Left ventricle myocardium inferior (tissue), 1 donor: ENCODE data around the gene EPYC. TPM values are rescaled to one million over a fixed set of nuclear protein-coding genes. Genes with fewer than 3 reads are reported as not detected.

Source experiments
- DNase-seq: peaks from one replicate; pipeline ENCODE4 v3.0.0-alpha.2; 2020
- H3K27ac ChIP-seq: fragments of 200-600 bp; replicated peaks from 2 replicates; pipeline ENCODE4 v1.8.0; 2021
- H3K27me3 ChIP-seq: fragments of 200-600 bp; 2 replicates; pipeline ENCODE4 v1.8.0; 2021; ENCODE audit warnings: low read depth
- H3K36me3 ChIP-seq: fragments of 200-600 bp; 2 replicates; pipeline ENCODE4 v1.8.0; 2021
- H3K4me1 ChIP-seq: fragments of 200-600 bp; 2 replicates; pipeline ENCODE4 v1.8.0; 2021
- H3K4me3 ChIP-seq: fragments of 200-600 bp; 2 replicates; pipeline ENCODE4 v1.8.0; 2021; ENCODE audit warnings: mild to moderate bottlenecking, moderate library complexity
- H3K9me3 ChIP-seq: fragments of 200-600 bp; replicated peaks from 2 replicates; pipeline ENCODE4 v1.8.0; 2021
- intact Hi-C: fragments of 100-400 bp; cut with micrococcal nuclease; formaldehyde crosslinking; loops from one replicate; pipeline ENCODE4 v1.11.0; 2022
- total RNA-seq: library from RNA; stranded (reverse); fragmentation: NEBNext Ultra II Directional; extraction: Animal tissue kit (Norgen Biotek cat#: 25700); gene quantifications from one replicate; pipeline ENCODE4 v1.2.1, GENCODE V29; 2021
- TF ChIP-seq, protein P1 (sequence below): fragments of 200-600 bp; IDR thresholded peaks from 2 replicates; pipeline ENCODE4 v1.8.0; 2021; ENCODE audit warnings: antibody characterized with exemption, mild to moderate bottlenecking, borderline replicate concordance
- donor health status: DM: no; HTN: yes; CAD: no; lungs with severe emphysema.

EPYC gene
- total RNA-seq, 1 donor from 2014 or later, result not detected

DNA sequence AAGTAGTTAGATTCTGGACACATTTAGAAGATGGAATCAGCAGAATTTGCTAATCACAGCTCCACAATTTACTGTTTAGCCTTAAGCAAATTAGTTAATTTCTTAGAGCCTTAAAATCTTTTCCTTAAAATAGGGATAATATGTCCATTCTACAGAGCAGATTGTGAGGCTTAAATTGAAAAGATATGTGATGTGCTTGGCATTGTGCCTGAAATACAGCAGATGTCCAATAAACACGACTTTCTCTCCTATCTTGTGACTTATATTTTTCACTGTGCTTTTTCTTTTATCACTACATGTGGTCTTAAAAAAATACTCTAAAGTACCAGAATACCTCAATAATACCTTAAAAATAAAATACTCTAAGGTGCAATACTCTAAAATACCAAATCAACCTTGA is 80.4 kb downstream of the EPYC start:
- Histone ChIP-seq H3K27me3 (no peaks in the 10 kb centered on the region), H3K27ac (no peak overlapping the region), H3K4me1 (peaks cover 3% of the 10 kb centered on the region), H3K9me3 (peaks cover 13% of the 10 kb centered on the region), H3K36me3 (no peaks in the 10 kb centered on the region), H3K4me3 (no peak overlapping the region)
- intact Hi-C loops, result no loop called here
- TF ChIP-seq, protein P1, sequence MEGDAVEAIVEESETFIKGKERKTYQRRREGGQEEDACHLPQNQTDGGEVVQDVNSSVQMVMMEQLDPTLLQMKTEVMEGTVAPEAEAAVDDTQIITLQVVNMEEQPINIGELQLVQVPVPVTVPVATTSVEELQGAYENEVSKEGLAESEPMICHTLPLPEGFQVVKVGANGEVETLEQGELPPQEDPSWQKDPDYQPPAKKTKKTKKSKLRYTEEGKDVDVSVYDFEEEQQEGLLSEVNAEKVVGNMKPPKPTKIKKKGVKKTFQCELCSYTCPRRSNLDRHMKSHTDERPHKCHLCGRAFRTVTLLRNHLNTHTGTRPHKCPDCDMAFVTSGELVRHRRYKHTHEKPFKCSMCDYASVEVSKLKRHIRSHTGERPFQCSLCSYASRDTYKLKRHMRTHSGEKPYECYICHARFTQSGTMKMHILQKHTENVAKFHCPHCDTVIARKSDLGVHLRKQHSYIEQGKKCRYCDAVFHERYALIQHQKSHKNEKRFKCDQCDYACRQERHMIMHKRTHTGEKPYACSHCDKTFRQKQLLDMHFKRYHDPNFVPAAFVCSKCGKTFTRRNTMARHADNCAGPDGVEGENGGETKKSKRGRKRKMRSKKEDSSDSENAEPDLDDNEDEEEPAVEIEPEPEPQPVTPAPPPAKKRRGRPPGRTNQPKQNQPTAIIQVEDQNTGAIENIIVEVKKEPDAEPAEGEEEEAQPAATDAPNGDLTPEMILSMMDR, result no peak
- DNase-seq, result no peak

DNA sequence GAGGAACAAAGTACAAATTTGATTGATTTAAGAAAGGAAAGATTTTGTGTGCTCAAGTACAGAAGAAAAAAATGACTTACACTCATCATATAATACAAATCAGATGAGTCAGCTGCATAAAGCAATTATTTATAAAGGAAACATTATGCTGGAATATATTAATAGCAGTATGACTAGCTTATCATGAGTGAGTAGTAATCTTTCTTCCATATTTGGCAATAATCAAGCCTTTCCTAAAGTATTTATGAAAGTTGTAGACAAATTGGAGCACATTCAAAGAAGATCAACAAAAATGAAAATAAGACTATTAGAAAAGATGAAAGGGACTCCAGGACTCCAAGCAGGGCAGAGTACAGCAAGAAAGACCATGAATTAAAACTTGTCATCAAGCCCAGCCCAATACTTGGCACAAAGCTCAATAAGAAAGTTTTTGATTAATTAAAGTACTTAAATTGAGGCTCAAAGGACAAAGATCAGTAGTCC is 82.6 kb downstream of the EPYC start:
- no peak overlapping the region for H3K4me3 ChIP-seq
- H3K27me3 ChIP-seq, result no peaks in the 10 kb centered on the region
- no peaks in the 10 kb centered on the region for H3K36me3 ChIP-seq
- peaks cover 3% of the 10 kb centered on the region for H3K4me1 ChIP-seq
- no peaks in the 10 kb centered on the region for H3K9me3 ChIP-seq
- no peak for DNase-seq
- no peak overlapping the region for H3K27ac ChIP-seq
- TF ChIP-seq, protein P1, result no peak
- intact Hi-C loops, result no loop called here

DNA sequence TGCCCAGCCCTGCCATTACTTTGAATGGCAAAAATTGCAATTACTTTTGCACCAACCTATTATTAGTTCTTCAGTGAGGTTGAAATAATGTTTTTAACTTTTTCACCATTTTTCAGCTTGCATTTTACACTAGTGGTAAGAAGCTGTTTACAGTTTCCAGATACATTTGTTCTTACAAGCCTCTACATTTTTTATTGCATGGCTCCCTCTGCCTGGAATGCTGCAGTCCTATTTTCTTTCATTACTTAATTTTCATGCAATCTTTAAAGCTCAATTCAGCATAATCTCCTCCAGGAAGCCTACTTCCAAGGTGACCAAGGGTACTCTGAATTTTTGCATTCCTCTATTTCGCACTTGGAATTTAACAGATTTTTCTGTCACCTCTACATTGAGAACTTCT is 83.2 kb downstream of the EPYC start:
- H3K4me3 ChIP-seq, result no peak overlapping the region
- H3K4me1 ChIP-seq, result peaks cover 3% of the 10 kb centered on the region
- TF ChIP-seq, protein P1, result no peak
- H3K36me3 ChIP-seq, result no peaks in the 10 kb centered on the region
- no peak overlapping the region for H3K27ac ChIP-seq
- no peaks in the 10 kb centered on the region for H3K27me3 ChIP-seq
- no peak for DNase-seq
- H3K9me3 ChIP-seq, result no peaks in the 10 kb centered on the region
- intact Hi-C loops, result no loop called here

DNA sequence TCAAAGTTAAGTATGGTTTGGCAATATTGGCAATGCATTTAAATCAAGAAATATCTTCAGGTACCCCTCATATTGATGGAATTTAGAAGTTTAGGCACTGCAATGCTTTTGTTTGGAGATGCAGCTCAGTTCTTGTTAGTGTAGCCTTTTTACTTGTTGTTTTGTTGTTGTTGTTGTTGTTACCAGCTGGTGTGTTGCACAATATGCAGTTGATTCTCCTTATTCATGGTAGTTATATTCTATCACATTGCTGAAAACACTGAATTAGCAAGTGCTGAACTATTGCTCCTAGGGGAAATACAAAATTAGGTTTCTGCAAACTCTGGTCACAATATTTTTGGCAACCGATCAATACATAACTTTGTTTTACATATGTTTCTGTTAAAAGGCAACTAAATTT is 84.5 kb downstream of the EPYC start:
- Histone ChIP-seq H3K4me3 (no peak overlapping the region), H3K9me3 (no peaks in the 10 kb centered on the region), H3K27me3 (no peaks in the 10 kb centered on the region), H3K4me1 (peaks cover 3% of the 10 kb centered on the region), H3K36me3 (no peaks in the 10 kb centered on the region), H3K27ac (no peak overlapping the region)
- intact Hi-C loops, result no loop called here
- DNase-seq, result no peak
- TF ChIP-seq, protein P1, result no peak

DNA sequence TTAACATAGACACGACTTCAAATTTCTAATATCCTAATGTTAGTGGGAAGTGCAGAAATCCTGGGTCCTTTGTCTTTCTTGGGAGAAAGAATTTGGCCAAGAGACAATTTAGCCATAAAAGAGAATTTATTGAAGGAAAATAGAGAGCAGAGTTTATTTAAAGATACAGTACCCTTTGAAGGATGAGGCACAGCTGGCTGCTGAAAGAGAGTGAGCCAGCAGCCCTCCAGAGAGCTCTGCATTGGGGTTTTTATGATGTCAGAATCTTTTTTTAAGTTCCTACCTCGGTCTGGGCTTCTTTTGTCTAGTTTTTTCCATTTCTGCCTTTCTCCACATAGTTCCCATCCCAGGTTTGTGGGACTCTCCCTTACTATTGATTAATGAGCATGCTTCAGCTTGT is 87.3 kb downstream of the EPYC start:
- TF ChIP-seq, protein P1, result no peak
- Histone ChIP-seq H3K4me3 (no peak overlapping the region), H3K27ac (no peak overlapping the region), H3K4me1 (peaks cover 3% of the 10 kb centered on the region), H3K9me3 (peaks cover 10% of the 10 kb centered on the region), H3K27me3 (no peaks in the 10 kb centered on the region), H3K36me3 (no peaks in the 10 kb centered on the region)
- intact Hi-C loops, result no loop called here
- no peak for DNase-seq

DNA sequence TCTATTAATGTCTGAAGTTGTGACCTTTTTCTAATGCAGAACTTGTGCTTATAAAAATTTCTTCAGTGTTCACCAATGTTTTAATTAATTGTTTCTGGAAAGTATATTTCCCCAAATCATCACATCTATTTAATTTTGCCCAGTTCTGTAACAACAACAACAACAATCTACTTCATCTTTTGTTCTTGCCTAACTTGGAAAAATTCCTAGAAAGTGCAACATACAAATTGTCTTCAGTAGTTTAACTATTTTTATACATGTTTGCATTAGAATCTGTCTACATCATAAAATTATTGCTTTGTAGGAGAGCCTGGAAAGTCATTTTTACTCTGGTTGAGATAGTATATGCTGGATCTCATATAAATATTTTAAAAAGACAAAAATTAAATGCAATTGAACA is 88.3 kb downstream of the EPYC start:
- Histone ChIP-seq H3K36me3 (no peaks in the 10 kb centered on the region), H3K4me1 (no peaks in the 10 kb centered on the region), H3K27me3 (no peaks in the 10 kb centered on the region), H3K4me3 (no peak overlapping the region), H3K27ac (no peak overlapping the region), H3K9me3 (peaks cover 10% of the 10 kb centered on the region)
- DNase-seq, result no peak
- TF ChIP-seq, protein P1, result no peak
- intact Hi-C loops, result no loop called here
